B cell (primary cell): ENCODE data around the gene CACNG4. TPM values are rescaled to one million over a fixed set of nuclear protein-coding genes. Genes with fewer than 3 reads are reported as not detected.
"Not testable (repeated sequence)": the region's sequence is repeated elsewhere in the genome, so short reads cannot be mapped to it uniquely, and the experiment has no call there.

Source experiments
- ATAC-seq: fragments of 200-7000 bp; cut with Tn5 transposase; one replicate; pipeline ENCODE4 v1.10.0; 2021; ENCODE audit warnings: low read depth, mild to moderate bottlenecking, moderate number of reproducible peaks, moderate library complexity
- CTCF ChIA-PET: fragments of 350-600 bp; sonication (Branson Sonifier 250); formaldehyde crosslinking; loops from one replicate; lab custom pipeline; 2021; ENCODE audit warnings: antibody characterized with exemption, inconsistent platforms; lab: Charles Lee
- POLR2A ChIA-PET: fragments of 350-600 bp; sonication (Branson Sonifier 250); formaldehyde crosslinking; loops from one replicate; lab custom pipeline; 2021; ENCODE audit warnings: antibody characterized with exemption; lab: Charles Lee
- DNase-seq: peaks from one replicate; pipeline ENCODE4 v3.0.0; 2013
- H2AFZ ChIP-seq: 2 replicates; pipeline ENCODE4 v1.6.1; 2012; ENCODE audit warnings: mild to moderate bottlenecking, low read depth, low read length; ENCODE audit not compliant: insufficient read depth, poor library complexity, severe bottlenecking
- H3K27ac ChIP-seq, 2 donors: 1 replicate in 1 of 2; 2 replicates in 1 of 2; pipeline ENCODE4 v1.5.1; 2012 to 2013; ENCODE audit warnings: low read length in 2 of 2, mild to moderate bottlenecking in 2 of 2, moderate library complexity in 1 of 2
- H3K27me3 ChIP-seq, 4 experiments: fragments of 200-600 bp in 1 of 4; sonication (generic) in 1 of 4; replicated peaks in 1 of 4; 1 replicate in 2 of 4; 2 replicates in 2 of 4; pipeline versions ENCODE4 v1.6.1 to v1.7.0; 2013 to 2016; ENCODE audit warnings: low read length in 3 of 4, mild to moderate bottlenecking in 2 of 4, mixed read lengths in 1 of 4, moderate library complexity in 1 of 4; ENCODE audit not compliant: insufficient read depth in 4 of 4, control insufficient read depth in 3 of 4; ENCODE audit errors: control extremely low read depth in 1 of 4
- H3K36me3 ChIP-seq, 2 experiments: replicated peaks in 1 of 2; 1 replicate in 1 of 2; 2 replicates in 1 of 2; pipeline versions ENCODE4 v1.6.1 to v1.7.1; 2013; ENCODE audit warnings: low read length in 1 of 2; ENCODE audit not compliant: insufficient read depth in 2 of 2, control insufficient read depth in 1 of 2; ENCODE audit errors: control extremely low read depth in 1 of 2, extremely low read depth in 1 of 2
- H3K4me1 ChIP-seq, 2 donors: fragments of 200-600 bp in 1 of 2; sonication (generic) in 1 of 2; 1 replicate in 1 of 2; 2 replicates in 1 of 2; pipeline versions ENCODE4 v1.5.1 to v1.6.1; 2013 to 2017; ENCODE audit warnings: low read length in 2 of 2; ENCODE audit not compliant: control insufficient read depth in 2 of 2, insufficient read depth in 2 of 2
- H3K4me2 ChIP-seq: replicated peaks from 2 replicates; pipeline ENCODE3; 2012; ENCODE audit warnings: mild to moderate bottlenecking, low read depth, low read length; ENCODE audit not compliant: poor library complexity, severe bottlenecking
- H3K4me3 ChIP-seq, 5 experiments: fragments of 200-600 bp in 1 of 5; sonication (generic) in 1 of 5; 1 replicate in 3 of 5; 2 replicates in 2 of 5; pipeline versions ENCODE4 v1.5.1 to v1.7.0; 2011 to 2016; ENCODE audit warnings: low read length in 4 of 5, mild to moderate bottlenecking in 4 of 5, low read depth in 2 of 5, control low read depth in 1 of 5, moderate library complexity in 1 of 5; ENCODE audit not compliant: insufficient read depth in 1 of 5; ENCODE audit errors: control extremely low read depth in 1 of 5, extremely low read depth in 1 of 5
- H3K79me2 ChIP-seq: fragments of 200-600 bp; sonication (generic); one replicate; pipeline ENCODE4 v1.6.0; 2016; ENCODE audit warnings: low read length; ENCODE audit not compliant: control insufficient read depth, insufficient read depth
- H3K9ac ChIP-seq: fragments of 200-600 bp; sonication (generic); 2 replicates; pipeline ENCODE4 v1.6.1; 2017; ENCODE audit warnings: mild to moderate bottlenecking, low read length, moderate library complexity
- H3K9me3 ChIP-seq, 3 donors: one replicate each; pipeline versions ENCODE4 v1.6.1 to v1.7.1; 2013; ENCODE audit warnings: low read length in 2 of 3; ENCODE audit not compliant: control insufficient read depth in 2 of 3, insufficient read depth in 1 of 3; ENCODE audit errors: control extremely low read depth in 1 of 3
- H4K20me1 ChIP-seq: 2 replicates; pipeline ENCODE4 v1.6.0; 2012; ENCODE audit warnings: mild to moderate bottlenecking, low read length; ENCODE audit not compliant: insufficient read depth, control insufficient read depth, poor library complexity, severe bottlenecking
- H3K27ac Mint-ChIP-seq: one replicate; pipeline ENCODE4 v1.8.0; 2021; ENCODE audit warnings: mixed read lengths
- H3K27me3 Mint-ChIP-seq: one replicate; pipeline ENCODE4 v1.8.0; 2021; ENCODE audit warnings: mixed read lengths
- H3K4me1 Mint-ChIP-seq: one replicate; pipeline ENCODE4 v1.8.0; 2021; ENCODE audit warnings: mixed read lengths
- H3K4me3 Mint-ChIP-seq: one replicate; pipeline ENCODE4 v1.8.0; 2021; ENCODE audit warnings: mixed read lengths
- H3K9me3 Mint-ChIP-seq: one replicate; pipeline ENCODE4 v1.8.0; 2022; ENCODE audit warnings: mixed read lengths; ENCODE audit not compliant: insufficient read depth
- CTCF ChIP-seq: fragments of 200-600 bp; IDR thresholded peaks from one replicate; pipeline ENCODE4 v1.8.0; 2022; ENCODE audit warnings: antibody characterized with exemption, mild to moderate bottlenecking
- EZH2 ChIP-seq: IDR thresholded peaks from 2 replicates; pipeline ENCODE4 v1.6.1; 2012; ENCODE audit warnings: borderline replicate concordance, low read depth, mild to moderate bottlenecking, moderate library complexity, low read length; ENCODE audit not compliant: insufficient read depth, poor library complexity, severe bottlenecking
- WGBS: methylation state at CpG from one replicate; pipeline ENCODE4 v1.1.5; 2013; ENCODE audit warnings: missing lambda C conversion rate; ENCODE audit not compliant: insufficient coverage; 5-methylcytosine and 5-hydroxymethylcytosine counted together
- intact Hi-C: fragments of 100-400 bp; cut with micrococcal nuclease; formaldehyde crosslinking; loops from one replicate; pipeline ENCODE4 v1.10.0; 2022
- polyA plus RNA-seq: library from polyadenylated mRNA; depleted of rRNA; stranded (reverse); fragments of >200 nt; gene quantifications from 2 replicates; pipeline ENCODE4 v1.2.3, GENCODE V29; 2012
- total RNA-seq, 2 donors: library from RNA; stranded (reverse); fragments of 120-200 nt in 1 of 2; gene quantifications; 1 replicate in 1 of 2; 2 replicates in 1 of 2; pipeline versions ENCODE4 v1.2.3 to v1.2.4, GENCODE V29; 2013 to 2022

CACNG4 gene
- total and polyA plus RNA-seq, 2 donors (not counting 1 experiment from before 2014, with no cell fraction given) = not detected

DNA sequence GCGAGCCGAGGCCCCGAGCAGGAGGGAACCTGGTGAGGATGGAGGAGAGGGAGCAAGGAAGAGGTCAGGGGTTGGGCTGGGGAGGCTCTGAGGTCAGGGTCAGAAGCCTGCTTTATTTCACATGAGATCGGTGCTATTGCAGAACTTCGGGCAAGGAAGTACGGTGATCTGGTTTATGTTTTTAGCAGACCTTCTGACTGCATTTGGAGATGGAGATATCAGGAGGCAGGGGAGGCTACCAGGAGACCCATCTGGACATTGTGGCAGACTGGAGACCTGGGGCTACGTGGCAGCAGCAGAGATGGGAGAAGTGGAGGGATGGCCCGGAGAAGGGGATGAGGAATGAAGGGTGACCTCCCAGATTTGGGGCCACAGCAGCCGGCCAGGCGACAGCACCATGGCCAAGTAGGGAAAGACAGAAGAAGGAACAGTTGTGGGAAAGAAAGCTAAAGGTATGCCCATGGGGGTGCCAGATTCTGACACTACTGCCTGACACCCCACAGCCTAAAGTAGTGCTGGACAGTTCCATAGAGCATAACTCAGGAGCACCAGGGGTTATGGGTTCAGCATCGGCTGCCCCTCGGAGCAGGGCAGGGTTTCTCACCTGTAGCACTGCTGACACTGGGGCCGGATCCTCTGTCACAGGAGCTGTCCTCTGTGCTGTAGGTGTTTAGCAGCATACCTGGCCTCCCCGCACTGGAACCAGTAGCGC, 7.4 kb downstream of the CACNG4 start:
- Histone ChIP-seq H3K4me3 (no peak overlapping the region), H3K4me2 (no peak overlapping the region), H3K9me3 (peaks cover 0 to 3% (median 0%) of the 10 kb centered on the region in 3 donors), H4K20me1 (no peaks in the 10 kb centered on the region), H3K4me1 (no peaks in the 10 kb centered on the region), H3K27ac (no peak overlapping the region), H3K36me3 (no peaks in the 10 kb centered on the region), H2AFZ (no peak overlapping the region), H3K79me2 (no peaks in the 10 kb centered on the region), H3K27me3 (peaks cover 0 to 14% (median 5%) of the 10 kb centered on the region in 4 experiments), H3K9ac (no peak overlapping the region)
- TF ChIP-seq EZH2 (no peak), CTCF (no peak)
- ATAC-seq = no peak
- H3K4me3 Mint-ChIP-seq = no peak overlapping the region
- H3K9me3 Mint-ChIP-seq = no peaks in the 10 kb centered on the region
- H3K27ac Mint-ChIP-seq = no peak overlapping the region
- ChIA-PET CTCF (no interaction called here), POLR2A (no interaction called here)
- H3K27me3 Mint-ChIP-seq = peaks cover 47% of the 10 kb centered on the region
- intact Hi-C loops = no loop called here
- 91% methylated on average over 14 of the region's 15 CpGs for WGBS
- H3K4me1 Mint-ChIP-seq = peaks cover 1% of the 10 kb centered on the region
- DNase-seq = no peak

GRCh38 chr17:66972442-66972830, 7.9 kb downstream of the CACNG4 start:
- POLR2A ChIA-PET, H3K4me1 Mint-ChIP-seq, H3K4me1 ChIP-seq, H3K9me3 Mint-ChIP-seq, H3K4me3 ChIP-seq, H4K20me1 ChIP-seq, intact Hi-C loops, H2AFZ ChIP-seq, H3K4me3 Mint-ChIP-seq, ATAC-seq, H3K27ac ChIP-seq, H3K9ac ChIP-seq, H3K36me3 ChIP-seq, H3K4me2 ChIP-seq, H3K9me3 ChIP-seq, DNase-seq, H3K79me2 ChIP-seq, H3K27ac Mint-ChIP-seq: not testable (repeated sequence)
- peaks cover 45% of the 10 kb centered on the region for H3K27me3 Mint-ChIP-seq
- WGBS = 95% methylated on average over 7 of the region's 10 CpGs
- CTCF ChIA-PET = interaction anchor here (0.7 kb wide), 1 partner anchor 1224 kb away, joined by 3 read pairs; no protein-coding TSS in a partner anchor
- H3K27me3 ChIP-seq = peaks cover 0 to 14% (median 3%) of the 10 kb centered on the region in 4 experiments
